Activated CD4-positive, alpha-beta T cell treated with anti-CD3 and anti-CD28 coated beads for 1 hour (primary cell): ENCODE results near the gene NKIRAS1.
"Not testable (repeated sequence)": the region's sequence is repeated elsewhere in the genome, so short reads cannot be mapped to it uniquely, and the experiment has no call there.

Experiments
- DNase-seq: peaks from one replicate; pipeline ENCODE4 v3.0.0-alpha.2; 2020

The NKIRAS1 gene

GRCh38 chr3:23895181-23895580 lies 21.6 kb downstream of the NKIRAS1 start:
- no peak for DNase-seq

GRCh38 chr3:23894254-23895061 lies 22.3 kb downstream of the NKIRAS1 start:
- DNase-seq: no peak

DNA sequence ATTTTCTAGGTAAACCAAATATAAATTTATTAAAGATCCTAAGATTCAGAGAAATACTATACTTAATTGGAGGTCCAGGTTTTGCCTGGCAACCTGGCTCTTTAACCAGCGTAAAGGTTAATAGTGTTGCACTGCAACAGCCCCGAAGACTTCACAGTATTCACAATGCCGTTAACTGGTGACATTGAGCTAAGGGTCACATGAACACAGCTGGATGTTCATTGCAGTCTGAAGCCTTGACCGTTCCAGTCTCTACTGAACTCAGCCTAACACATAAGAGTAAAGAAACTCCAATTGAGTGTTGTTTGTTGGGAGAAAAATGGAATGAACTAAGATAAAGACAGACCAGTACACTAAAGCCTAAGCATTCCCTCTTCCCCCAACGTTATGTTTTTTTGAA lies 26.8 kb downstream of the NKIRAS1 start:
- no peak for DNase-seq

DNA sequence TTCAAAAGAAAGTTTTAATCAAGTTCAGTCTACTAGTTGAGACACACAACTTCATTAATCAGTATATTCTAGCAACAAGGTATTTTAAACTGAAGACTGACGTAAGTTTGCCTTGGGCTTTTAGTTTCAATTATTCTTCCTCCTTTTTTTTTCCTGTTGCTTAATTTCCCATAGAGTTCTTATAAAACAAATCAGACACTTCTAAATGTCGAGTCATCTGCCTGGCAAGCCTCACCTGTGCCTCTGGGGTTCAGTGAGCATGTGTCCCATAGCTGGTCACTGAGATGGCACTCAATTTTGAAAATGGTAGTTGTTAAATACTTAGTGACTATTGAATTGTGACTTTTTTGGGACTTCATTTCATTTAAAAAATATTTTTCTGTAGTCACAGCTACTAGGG lies 27.4 kb downstream of the NKIRAS1 start:
- DNase-seq: no peak

DNA sequence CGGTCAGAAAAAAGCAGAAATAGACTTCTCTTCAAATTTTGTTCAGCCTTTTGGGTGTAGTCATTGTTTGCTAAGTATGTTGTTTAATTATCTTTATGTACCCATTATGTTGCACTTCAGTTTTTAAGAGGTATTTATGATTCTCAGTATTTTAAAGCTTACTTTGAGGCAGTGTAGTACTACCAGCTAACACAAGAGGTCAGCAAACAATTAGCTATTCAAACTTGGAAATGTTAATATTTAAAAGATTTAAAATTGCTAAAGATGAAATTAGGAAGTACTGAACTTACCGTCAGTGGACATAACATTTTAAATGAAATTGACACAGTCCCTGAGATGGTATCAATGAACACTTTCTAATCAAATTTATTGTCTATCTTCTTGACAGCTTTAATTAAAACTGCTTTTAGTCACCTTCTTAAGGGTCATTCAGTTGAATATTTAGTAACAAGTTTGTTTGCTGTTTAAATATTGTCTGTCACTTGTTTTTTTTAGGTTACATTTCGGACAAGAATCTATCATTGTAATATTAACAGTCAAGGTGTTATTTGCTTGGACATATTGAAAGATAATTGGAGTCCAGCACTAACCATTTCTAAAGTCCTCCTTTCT lies 28.1 kb downstream of the NKIRAS1 start:
- DNase-seq: no peak

GRCh38 chr3:23886311-23886710 lies 30.5 kb downstream of the NKIRAS1 start:
- DNase-seq: no peak

GRCh38 chr3:23885210-23885609 lies 31.6 kb downstream of the NKIRAS1 start:
- no peak for DNase-seq

DNA sequence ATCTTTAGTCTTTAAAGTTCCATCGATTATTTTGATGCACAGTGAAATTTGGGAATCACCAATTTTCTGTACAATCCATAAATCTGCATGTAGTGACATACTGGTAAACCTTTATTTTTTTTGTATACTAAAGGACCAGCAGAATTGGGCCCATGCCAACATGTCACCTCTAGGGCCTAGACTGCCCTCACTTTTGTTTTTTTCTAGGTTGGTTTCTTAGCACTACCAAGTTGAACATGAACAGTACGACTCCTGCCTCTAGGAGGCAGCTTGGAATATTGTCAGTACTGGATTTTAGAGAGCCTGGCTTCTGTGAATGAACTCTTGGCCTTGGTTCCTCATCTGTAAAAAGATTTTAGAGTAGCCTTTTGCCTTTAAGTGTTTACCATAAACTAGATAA lies 32.3 kb downstream of the NKIRAS1 start:
- DNase-seq: no peak

DNA sequence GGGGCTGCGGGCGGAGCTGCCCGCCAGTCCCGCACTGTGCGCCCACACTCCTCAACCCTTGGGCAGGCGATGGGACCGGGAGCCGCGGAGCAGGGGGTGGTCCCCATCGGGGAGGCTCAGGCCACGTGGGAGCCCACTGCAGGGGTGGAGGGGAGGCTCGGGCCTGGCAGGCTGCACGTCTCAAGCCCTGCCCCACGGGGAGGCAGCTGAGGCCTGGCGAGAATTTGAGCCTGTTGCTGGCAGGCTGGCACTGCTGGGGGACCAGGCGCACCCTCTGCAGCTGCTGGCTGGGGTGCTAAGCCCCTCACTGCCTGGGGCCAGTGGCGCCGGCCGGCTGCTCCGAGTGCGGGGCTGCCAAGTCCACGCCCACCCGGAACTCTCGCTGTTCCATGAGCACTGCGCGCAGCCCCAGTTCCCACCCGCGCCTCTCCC lies 34.3 kb downstream of the NKIRAS1 start:
- DNase-seq: no peak

- DNase-seq: not testable (repeated sequence)
These were observed 34.8 kb downstream of the NKIRAS1 start for GRCh38 chr3:23881993-23882392.

GRCh38 chr3:23880703-23881339 lies 36.0 kb downstream of the NKIRAS1 start:
- DNase-seq: no peak

DNA sequence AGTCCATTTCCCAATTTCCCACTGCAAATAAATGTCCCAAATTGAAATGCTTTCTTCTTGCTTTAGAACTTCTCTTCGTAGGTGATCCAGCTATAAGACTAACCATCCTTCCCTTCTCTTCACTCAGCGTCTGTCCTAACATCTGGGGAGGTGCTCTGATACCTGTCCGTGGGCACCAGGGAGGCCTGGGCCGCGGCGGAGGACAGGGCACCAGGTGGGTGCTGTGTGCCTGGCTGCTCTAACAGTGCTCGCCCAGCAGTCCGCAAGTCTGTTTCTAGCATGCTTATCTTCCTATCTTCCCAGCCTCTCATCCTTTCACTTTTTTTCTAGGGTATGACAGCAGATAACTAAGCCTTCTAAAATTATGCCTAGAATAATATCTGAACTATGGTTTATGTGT lies 37.3 kb downstream of the NKIRAS1 start:
- DNase-seq: no peak

- DNase-seq: no peak
These were observed 39.3 kb downstream of the NKIRAS1 start for GRCh38 chr3:23877329-23877980.

DNA sequence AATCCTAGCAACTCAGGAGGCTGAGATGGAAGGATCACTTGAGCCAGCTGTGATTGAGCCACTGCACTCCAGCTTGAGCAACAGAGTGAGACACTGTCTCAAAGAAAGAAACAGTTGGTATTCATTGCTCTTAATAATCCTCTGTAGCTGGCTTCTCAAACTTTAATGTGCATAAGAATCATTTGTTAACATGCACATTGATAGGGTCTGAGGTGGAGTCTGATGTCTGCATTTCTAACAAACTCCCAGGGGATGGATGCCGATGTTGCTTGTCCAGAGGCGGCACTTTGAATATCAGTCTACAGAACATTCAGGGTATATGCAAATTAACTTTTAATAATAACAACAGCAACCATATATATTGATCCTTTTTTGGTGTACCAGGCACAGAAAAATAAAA lies 39.9 kb downstream of the NKIRAS1 start:
- DNase-seq: no peak

DNA sequence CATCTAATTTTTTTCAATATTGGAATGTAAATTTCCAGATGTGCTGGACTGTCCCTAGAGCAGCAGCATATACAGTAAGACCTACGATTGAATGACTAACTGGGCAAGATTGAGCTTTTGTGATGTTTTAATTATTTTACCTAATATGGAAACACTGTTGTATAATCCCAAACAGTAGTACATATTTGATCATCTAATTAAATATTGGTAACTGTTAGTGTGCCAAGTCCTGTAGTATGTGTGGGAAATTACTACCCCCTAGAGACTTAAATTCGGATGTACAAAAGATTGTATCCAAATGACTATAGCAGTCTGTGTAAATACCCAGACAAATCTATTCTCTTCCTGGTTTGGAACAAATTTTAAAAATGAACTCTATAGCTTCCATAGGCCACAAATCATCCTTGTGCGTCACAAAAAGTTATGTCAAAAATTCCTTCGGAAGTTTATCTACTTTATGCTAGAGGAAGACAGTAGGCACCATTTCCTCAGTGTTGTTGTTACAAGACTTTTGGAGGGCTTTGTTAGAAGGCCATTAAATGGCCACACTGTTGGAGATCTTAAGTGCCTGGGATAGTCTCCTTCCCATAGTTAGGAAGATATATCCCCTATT lies 41.6 kb downstream of the NKIRAS1 start:
- DNase-seq: no peak

GRCh38 chr3:23874359-23875112 lies 42.3 kb downstream of the NKIRAS1 start:
- no peak for DNase-seq

DNA sequence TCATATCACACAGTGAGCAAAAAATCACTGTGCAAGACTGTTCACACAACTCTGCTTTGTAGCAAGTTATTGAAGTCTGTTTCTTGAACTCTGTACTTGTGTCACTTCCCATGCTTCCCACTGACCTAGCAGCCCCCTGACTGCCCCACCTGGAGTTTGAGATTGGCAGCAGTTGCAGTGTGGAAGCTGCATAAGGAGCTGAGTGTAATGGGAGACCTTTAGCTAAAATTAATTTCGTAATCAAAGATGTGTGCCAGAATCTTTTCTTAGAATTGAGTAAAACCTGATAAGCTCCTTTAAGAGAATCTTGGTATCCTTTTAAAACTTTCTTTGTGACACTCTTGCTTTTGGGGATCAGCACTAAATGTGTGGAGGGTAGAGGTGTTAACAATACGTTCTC lies 42.8 kb downstream of the NKIRAS1 start:
- no peak for DNase-seq

DNA sequence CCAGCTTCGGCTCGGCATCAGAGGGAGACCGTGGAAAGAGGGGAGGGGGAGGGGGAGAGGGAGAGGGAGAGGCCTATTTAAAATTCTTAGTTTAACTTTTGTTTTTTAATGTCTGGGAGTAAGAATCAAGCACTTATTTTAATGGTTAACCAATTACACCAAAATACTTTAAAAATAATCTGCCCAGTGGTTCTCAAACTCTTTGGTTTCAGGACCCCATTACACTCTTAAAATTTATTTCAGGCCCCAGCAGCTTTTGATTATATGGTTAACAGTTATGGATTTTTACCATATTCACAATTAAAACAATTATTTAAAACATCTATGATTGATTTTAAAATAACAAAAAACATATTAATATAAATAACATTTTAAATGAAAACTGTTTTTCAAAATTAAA lies 44.5 kb downstream of the NKIRAS1 start:
- DNase-seq: no peak

DNA sequence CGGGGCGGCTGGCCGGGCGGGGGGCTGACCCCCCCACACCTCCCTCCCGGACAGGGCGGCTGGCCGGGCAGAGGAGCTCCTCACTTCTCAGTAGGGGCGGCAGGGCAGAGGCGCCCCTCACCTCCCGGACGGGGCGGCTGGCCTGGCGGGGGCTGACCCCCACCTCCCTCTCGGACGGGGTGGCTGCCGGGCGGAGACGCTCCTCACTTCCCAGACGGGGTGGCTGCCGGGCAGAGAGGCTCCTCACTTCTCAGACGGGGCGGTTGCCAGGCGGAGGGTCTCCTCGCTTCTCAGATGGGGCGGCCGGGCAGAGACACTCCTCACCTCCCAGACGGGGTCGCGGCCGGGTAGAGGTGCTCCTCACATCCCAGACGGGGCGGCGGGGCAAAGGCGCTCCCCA lies 45.4 kb downstream of the NKIRAS1 start:
- not testable (repeated sequence) for DNase-seq

- DNase-seq: not testable (repeated sequence)
These were observed 46.1 kb downstream of the NKIRAS1 start for GRCh38 chr3:23870663-23871043.

GRCh38 chr3:23869977-23870662 lies 46.7 kb downstream of the NKIRAS1 start:
- DNase-seq: no peak

DNA sequence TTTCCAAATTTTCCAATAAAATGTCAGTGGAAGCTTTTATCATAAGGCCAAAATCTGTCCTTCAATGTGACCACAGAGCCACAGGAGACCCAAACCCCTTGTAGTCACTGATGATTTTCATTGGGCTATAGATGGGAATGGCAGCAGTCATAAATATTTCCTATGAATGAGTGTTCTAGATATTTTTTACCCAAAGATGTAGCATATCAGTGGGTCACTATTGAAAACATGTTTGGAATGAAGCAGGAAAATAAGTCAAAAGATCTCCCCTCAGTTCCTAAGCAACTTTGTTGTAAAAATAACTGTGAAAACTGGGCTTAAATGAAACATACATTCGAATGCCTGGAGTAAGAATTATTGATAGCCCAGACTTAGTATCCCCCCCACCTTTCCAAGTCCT lies 49.0 kb downstream of the NKIRAS1 start:
- DNase-seq: no peak
